LoVo (cell line): Measurements from ENCODE around the gene TMUB1.

ENCODE experiments used
- DNase-seq: peaks from one replicate; pipeline ENCODE4 v3.0.0-alpha.2; 2016; ENCODE audit warnings: low spot score

Gene TMUB1, protein sequence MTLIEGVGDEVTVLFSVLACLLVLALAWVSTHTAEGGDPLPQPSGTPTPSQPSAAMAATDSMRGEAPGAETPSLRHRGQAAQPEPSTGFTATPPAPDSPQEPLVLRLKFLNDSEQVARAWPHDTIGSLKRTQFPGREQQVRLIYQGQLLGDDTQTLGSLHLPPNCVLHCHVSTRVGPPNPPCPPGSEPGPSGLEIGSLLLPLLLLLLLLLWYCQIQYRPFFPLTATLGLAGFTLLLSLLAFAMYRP

DNA sequence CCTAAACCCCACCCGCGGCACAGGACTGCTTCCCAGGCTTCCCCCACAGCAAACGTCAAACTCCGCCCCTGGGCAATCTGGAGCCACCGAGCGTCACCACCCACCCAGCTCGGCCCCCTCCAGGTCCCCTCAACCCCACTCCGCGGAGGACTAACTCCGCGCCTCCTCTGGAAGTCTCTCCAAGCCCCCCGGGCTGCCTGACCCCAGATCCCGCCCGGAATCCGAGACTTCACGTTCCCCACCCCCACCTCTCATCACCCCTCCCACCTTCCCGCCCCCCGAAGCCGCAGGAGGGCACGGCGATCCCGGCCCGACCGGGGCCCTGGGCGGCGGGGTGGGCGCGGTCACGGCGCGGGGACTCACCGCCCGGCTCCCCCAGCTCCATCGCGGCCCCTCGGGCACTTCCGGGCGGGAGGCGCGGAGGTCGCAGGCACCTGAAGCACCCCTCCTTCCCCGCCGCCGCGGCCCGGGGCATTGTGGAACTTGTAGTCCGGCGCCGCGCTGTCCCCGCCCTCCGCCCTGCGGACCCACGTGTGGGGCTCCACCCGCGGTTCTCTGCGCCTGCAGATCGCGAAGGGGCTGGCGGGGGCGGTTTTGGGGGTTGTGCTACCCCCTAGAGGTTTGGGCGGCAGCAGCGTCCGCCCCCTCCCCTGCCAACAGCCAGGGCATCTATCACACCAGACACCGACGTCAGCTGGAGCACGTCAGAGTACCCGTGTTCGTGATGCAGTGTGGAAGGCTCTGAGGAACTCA, at the start of gene TMUB1:
TMUB1 (minus strand) TSS at position 423 of the 753 bp plus-strand sequence. CDS start 930 bp downstream, outside the sequence.
- DNase-seq, result peak; percentile 85

DNA sequence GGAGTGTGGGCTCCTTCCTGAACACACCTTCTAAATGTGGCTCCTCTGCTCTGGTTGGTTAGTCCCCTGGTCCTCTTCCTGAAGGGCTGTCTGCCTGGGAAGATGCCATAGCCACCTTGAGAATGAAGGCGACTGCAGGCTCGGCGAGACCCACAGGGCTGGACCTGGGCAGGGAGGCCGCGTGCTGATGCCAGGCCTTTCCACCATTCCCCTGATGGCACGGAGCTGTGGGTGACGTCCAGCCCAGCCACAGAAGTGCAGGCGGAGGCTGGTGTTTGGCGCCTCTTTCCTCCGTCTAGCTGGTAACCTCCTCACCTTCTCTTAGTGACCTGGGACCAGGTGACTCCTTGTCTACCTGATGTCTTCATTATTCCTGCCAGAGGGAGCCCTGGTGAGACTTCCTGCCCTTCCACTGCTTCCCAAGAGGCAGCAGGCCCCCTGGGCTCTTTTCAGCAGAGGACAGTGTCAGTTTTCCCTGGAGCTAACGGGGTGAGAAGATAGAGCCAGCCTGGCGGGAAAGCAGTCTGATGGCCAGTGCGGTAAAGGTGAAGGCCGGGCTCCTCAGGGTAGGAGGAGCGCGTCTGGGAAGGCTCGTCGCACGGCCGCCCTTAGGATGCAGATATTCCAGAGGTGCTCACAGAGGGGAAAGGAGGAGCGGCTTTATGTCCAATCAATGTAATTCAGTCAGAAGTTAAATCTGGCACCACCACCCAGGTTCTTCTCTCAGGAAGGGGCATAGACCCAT, 49.3 kb upstream of the TMUB1 start:
- no peak for DNase-seq

DNA sequence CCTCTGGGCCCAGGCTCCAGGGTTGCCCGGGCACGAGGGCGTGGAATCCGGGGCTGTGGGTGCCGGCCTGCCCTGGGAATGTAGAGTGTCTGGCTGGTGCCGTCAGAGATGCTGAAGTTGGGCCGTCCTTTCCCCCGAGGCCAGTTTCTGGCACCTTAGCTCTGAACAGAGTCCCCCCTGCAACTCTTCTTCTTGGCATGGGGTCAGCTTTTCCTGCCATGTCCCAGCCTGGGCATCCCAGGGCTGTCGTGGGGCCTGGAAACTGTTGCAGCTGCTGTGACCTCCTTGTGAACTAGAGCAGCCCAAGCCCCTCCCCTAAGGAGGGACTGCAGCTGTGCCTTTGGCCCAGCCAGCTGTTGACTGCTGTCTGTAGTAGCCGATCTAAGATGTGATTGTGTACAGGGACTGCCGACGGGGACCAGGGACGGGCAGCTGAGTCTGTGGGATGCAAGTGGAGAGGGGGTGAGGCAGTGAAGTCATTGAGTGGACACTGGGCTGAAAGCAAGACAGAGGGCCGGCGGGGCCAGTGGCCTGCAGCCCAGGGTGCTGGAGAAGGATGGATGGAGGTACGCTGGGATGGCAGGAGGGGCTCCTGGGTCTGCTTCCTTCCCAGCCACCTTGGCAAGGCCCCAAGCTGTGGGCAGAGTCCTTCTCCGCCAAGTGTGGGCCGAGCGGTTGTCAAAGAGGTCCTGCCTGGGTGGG, 48.5 kb upstream of the TMUB1 start:
- DNase-seq, result no peak

DNA sequence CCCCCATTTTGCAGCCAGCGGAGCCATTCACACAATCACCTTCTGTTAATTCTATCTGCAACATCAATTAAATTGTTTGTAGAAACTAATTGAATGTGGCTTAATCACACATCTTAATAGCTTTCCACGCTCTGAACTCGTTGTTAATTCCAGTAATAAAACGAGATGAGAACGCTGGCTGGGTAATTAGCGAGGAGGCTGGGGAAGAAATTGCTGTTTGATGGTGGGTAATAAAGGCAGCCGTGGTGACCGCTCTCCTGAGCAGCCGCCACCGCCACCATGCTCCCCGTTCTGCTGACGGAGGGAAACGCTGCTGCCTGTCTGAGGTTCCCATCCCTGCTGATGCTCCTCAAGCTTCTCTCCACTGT, 47.9 kb upstream of the TMUB1 start:
- DNase-seq, result no peak

DNA sequence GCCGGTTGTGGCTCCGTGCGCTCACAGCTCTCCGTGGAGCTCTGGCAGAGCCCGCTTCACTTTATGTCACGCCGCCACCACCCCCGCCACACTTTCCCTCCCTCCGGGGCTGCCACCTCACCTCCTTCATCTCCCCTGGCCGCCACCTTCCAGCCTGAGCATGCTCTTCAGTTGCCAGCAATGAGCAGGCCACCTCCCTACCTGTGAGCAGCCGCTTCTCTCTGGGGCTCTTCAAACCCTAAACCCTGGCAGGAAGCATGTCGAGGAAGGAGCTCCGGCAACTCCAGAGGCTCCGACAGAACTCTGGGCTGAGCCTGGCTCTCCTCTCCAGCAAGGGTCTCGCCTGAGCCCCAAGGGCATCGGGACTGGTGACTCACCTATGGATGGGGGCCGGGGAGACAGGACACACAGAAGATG, 47.5 kb upstream of the TMUB1 start:
- no peak for DNase-seq

DNA sequence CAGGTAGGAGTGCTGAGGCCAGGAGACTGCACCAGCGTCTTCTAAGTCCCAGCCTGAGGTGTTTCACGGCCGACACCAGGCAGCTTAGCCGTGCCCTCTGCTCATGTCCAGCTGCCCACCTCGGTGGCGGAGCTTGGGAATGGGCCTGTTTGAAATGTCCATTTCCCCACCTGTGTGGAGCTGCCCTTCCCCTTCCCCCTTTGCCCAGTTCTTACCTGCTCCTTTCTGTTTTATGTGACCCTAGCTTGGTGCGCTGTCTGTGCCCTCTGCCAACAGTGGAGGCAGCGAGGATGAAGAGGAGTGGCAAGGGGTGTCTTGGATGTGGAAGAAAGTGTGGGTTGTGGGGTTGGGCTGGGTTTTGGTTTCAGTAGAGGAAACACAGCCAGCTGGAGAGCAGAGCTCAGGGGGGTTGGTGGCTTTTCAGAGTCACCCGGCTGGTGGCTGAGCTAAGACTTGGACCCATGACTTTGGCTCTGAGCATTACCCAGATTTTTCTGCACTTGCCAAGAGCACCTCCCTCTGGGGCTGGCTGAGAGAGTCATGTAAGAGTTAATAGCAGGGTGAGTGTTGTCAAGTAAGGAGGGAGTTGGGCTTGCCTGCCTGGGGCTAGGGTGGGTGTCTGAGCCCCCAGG, 46.8 kb upstream of the TMUB1 start:
- no peak for DNase-seq

DNA sequence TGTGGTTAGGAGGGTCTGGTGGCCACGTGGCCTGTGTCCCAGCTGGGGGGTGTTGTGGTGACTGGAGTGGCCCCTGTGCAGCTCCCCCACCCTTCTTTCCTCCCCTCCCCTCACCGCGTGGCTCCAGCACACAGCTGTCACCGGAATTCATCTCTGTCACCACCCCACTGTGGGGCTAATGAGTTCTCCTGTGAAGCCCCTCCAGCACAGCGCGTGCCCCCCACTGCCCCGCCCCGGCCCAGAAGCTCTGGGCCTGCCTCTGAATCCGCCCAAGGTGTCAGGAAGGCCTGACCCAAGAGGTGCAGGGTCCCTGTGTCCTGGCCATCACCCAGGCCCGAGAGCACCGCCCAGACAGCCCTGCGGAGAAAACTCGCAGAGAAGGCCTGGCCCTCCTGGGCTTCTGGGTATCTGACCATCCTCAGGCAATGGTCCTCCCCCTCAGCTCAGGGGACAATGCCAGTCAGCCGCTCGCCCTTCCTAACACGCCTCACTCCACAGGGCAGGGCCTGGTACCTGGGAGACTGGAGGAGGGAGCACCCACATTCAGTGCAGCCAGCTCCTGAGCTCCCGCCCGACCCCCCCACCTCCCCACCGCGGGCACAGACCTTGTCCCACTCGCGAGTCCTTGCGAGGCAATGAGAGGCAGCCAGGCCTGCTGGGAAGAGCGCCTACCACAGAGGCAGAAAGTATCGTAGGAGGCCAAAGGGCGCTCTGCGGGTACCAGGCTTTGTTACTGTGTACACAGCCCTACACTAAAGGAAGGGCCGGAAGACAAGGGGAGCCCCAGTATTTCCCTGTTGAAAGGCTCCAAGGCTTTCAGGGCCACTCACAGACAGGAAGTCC, 46.0 kb upstream of the TMUB1 start:
- DNase-seq, result no peak

DNA sequence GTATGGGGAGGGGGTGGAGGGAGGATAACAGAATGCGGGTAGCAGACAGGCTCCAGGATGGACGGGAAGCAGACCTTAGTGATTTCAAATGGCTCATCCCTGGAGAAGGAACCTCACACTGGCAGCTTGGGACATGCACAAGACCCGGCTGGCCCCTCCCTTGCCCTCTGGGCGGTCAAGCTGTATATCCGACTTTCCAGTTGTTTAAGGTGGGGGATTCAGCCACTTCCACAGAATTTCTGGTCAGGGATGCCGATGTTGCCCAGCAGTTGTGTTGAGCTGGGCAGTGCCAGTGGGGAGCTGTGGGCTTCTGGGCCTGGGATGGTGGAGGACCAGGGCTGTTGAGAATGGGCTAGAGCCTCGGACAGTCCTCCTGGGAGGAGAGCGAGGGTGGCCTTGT, 45.4 kb upstream of the TMUB1 start:
- no peak for DNase-seq

DNA sequence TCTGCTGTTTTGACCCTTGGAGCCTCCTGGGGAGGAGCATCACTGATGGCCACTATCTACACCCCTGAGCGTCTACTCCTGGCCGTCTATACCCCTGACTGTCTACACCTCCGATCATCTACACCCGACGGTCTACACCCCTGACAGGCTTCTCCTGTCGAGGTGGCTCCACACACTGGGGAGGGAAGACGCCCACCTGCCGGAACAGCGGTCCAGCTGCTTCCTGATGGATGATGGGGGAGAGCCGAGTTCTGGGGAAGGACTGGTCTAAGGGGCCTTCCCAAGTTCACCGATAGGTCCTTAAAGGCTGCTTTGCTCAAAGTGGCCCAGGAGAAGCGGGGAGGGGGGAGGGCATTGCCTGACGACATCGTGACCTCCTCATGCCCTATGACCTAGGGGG, 44.9 kb upstream of the TMUB1 start:
- no peak for DNase-seq

DNA sequence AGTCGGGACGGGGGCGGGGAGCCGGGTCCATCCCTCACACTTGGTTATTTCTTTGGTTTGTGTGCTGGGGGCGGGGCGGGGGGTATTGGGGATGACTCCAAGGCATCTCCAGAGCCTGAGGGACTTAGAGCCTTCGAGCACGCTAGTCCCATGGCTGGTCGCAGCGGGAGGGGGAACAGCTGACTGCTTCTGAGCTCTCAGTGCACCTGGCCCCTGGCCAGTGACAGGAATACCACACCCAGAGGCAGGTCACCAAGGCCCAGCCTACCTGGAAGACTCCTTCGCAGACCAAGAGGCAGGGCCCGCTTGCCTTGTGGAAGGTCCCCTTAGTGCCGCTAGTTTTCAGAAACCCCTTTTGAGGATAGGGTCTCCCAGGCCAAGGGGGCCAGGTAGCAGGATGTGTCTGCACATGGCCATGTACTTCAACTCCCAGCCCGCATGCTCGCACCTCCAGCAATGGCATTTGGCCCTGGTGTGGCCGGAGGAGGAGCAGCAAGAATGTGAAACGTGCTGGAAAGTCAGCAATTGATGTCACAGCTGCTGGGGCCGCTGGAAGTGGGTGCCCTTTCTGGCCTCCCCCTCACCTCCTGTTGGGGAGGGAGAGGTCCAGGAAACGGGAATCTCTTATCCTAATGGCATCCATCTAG, 43.3 kb upstream of the TMUB1 start:
- DNase-seq, result no peak

DNA sequence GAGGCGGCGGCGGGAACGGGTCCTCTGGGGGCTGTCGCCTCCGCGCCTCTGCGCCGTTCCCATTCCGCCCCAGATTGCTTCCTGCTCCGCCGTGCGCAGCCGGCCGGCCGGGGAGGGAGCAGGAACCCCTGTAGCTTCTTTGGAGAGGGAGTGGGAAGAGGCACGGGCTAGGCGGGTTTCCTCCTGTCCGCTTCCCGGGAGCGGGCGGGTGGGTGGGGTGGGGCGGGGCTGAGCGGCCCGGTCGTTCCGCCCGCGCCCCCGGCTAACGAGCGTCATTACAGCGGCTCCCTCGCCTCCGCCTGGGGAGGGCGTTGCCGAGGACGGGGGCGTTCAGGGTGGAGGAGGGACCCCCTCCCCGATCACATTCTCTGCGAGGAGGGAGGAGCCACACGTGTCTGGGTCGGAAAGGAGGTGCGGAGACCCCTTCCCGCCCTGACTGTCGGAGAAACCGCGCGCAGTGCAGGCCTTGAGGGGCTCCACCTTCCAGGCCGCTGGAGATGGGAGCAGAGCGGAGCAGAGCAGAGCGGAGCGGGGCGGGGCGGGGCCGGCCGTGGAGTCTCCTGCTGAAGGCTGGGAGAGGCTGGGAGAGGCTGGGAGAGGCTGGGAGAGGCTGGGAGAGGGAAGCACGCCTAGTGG, 42.7 kb upstream of the TMUB1 start:
- DNase-seq, result no peak

DNA sequence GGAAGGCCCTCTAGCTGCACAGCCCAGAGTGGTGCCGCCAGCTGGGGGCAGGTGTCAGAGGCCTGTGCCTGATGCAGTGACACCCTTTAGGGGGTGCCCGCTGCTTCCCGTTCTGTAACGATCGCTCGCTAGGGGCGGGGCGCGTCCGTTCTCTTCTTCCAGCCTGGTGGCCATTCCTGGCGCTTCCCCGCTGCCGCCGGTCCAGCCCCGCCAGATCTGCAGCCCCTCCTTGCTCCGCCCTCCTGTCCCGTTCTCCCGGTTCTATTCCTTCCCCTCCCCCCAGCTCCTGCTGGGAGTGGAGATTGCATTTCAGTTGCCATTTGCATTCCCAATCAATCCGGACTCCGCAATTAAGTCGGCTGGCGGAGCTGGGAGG, 42.2 kb upstream of the TMUB1 start:
- no peak for DNase-seq

DNA sequence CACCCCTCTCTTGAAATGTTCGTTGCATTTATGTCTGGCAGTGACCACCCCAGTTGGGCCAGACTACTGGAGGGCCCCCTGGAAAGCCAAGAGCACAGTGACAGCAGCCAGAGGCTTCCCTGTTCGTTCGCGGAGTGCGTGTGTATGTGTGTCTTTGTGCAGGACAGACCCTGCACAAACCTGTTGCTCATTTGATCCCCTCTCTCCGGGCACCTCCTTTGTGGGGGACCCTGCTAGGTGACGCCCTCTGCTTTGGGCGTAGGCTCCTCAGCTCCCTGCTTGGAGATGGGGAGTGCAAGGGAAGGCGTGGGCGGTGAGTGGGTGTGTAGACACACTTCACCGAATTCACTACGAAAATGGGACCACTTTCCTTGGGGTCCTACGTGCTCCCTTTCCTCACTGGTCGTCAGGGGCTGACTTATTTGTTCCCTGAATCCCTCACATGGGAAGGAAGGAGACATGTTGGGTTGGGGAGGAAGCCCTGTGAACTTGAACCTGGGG, 41.7 kb upstream of the TMUB1 start:
- no peak for DNase-seq

DNA sequence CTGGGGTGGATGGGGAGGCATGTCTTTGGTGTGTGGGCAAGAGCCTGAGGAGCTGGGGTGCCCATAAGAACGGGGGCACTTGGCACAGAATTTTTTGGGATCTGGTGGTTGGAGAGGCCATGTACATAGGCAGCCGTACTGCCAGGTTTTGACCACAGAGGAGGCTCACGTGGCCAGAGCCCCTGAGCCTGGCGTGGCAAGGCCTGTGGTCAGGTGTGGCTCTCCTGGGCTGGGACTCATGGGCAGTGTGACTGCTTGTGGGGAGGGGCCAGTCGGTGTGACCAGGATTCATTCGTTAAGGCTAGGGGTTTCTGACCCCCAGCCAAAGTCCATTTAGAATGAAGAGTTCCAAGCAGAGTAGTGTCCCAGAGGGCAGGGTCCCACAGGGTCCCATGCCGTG, 41.2 kb upstream of the TMUB1 start:
- DNase-seq, result no peak

DNA sequence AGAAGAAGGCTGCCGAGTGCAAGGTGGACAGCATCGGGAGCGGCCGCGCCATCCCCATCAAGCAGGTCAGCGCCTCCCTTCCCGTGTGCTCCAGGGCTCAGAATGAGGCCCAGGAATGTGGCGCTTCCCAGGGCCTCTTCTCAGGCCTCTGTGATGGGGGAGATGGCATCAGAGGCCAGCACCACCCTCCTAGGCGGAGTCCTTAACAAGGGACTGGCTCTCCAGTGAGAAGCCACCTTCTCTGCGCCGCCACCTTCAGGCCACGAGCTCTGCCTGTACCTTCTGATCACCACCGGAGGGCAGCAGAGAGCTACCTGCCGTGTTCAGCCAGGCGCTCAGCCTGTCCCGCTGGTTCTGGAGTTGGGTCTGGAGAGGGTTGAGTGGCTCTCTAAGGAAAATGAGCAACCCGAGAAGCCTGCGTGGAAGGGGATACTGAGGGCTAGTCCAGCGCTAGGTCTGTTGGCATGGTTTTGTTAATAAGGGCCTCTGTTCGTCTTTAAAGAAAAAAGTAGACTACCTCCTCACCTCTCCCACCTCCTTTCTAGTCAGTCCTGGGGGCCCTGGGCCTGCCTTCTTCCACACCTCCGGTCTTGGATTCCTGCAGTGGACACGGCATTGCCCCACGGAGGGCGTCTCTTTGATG, 40.6 kb upstream of the TMUB1 start:
- peak; percentile 85 for DNase-seq

DNA sequence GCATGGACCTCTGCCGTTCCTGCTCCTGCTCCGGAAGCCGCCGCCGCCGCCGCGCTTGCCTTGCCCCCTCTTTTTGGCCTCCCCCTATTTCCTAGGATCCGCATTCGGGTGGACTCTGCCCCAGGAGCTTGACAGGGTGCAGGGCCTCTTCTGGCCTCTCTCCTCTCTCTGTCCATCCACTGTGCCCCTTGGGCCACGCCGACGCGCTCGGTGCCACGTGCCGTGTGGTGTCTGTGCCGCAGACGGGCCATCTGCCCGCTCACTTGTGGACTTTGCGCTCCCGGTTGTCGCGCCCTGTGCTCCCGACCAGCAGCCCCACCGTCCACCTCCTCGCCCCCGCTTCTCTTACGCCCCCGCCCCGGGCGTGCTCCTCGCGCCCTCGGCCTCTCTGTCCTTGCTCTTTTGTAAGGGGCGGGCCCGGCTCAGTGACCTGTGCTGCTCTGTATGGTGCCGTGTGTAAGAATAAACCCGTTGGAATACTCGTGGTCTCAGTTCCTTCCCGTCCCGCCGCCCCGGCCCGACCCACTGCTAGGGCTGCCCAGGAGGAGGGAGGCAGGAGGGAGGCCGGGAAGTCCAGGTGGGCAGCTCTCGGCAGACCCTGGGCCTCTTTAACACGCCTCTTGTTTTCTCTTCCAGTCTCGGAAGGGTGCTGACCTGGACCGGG, 40.0 kb upstream of the TMUB1 start:
- no peak for DNase-seq

DNA sequence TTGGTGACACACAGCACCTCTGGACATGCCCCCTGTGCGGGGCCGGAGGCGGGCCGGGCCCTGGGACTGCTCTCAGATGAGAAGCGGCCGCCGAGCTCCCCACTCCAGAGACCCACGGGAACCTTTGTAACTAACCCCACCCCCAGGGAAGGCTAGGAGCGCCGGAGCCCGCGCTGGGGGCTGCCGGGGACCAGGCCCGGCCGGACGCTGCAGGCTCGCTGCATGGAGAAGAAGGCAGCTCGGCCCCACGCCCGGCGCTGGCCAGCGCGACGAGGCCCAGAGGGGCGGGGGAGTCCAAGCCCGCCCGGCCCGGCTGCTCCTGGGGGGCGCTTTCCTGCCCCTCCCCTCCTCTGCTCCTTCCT, 39.5 kb upstream of the TMUB1 start:
- no peak for DNase-seq

DNA sequence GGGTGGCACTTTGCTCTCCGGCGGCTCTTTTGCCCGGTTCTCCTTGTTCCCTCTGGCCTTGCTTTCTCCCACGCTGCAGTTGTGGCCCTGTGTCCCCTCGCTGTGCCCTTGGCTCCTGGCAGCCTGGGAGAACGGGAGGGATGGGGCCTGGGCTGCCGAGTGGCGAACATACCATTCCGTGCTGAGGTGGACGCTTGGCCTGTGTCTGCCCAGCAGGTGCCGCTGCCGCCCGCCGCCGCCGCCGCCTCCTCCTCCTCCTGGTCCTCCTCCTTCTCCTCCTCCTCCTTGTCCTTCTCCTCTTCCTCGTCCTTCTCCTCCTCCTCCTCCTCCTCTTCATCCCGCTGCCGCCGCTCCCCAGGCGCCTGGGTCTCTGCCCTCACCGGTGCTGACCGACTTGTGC, 39.0 kb upstream of the TMUB1 start:
- DNase-seq, result no peak
